B cell (primary cell): Measurements from ENCODE around the gene PDZK1. TPM values are rescaled to one million over a fixed set of nuclear protein-coding genes. Genes with fewer than 3 reads are reported as not detected.

Source experiments
- ATAC-seq: fragments of 200-7000 bp; cut with Tn5 transposase; one replicate; pipeline ENCODE4 v1.10.0; 2021; ENCODE audit warnings: low read depth, mild to moderate bottlenecking, moderate number of reproducible peaks, moderate library complexity
- CTCF ChIA-PET: fragments of 350-600 bp; sonication (Branson Sonifier 250); formaldehyde crosslinking; loops from one replicate; lab custom pipeline; 2021; ENCODE audit warnings: antibody characterized with exemption, inconsistent platforms; lab: Charles Lee
- POLR2A ChIA-PET: fragments of 350-600 bp; sonication (Branson Sonifier 250); formaldehyde crosslinking; loops from one replicate; lab custom pipeline; 2021; ENCODE audit warnings: antibody characterized with exemption; lab: Charles Lee
- DNase-seq: peaks from one replicate; pipeline ENCODE4 v3.0.0; 2013
- H2AFZ ChIP-seq: 2 replicates; pipeline ENCODE4 v1.6.1; 2012; ENCODE audit warnings: mild to moderate bottlenecking, low read depth, low read length; ENCODE audit not compliant: insufficient read depth, poor library complexity, severe bottlenecking
- H3K27ac ChIP-seq, 2 donors: 1 replicate in 1 of 2; 2 replicates in 1 of 2; pipeline ENCODE4 v1.5.1; 2012 to 2013; ENCODE audit warnings: low read length in 2 of 2, mild to moderate bottlenecking in 2 of 2, moderate library complexity in 1 of 2
- H3K27me3 ChIP-seq, 4 experiments: fragments of 200-600 bp in 1 of 4; sonication (generic) in 1 of 4; replicated peaks in 1 of 4; 1 replicate in 2 of 4; 2 replicates in 2 of 4; pipeline versions ENCODE4 v1.6.1 to v1.7.0; 2013 to 2016; ENCODE audit warnings: low read length in 3 of 4, mild to moderate bottlenecking in 2 of 4, mixed read lengths in 1 of 4, moderate library complexity in 1 of 4; ENCODE audit not compliant: insufficient read depth in 4 of 4, control insufficient read depth in 3 of 4; ENCODE audit errors: control extremely low read depth in 1 of 4
- H3K36me3 ChIP-seq, 2 experiments: replicated peaks in 1 of 2; 1 replicate in 1 of 2; 2 replicates in 1 of 2; pipeline versions ENCODE4 v1.6.1 to v1.7.1; 2013; ENCODE audit warnings: low read length in 1 of 2; ENCODE audit not compliant: insufficient read depth in 2 of 2, control insufficient read depth in 1 of 2; ENCODE audit errors: control extremely low read depth in 1 of 2, extremely low read depth in 1 of 2
- H3K4me1 ChIP-seq, 2 donors: fragments of 200-600 bp in 1 of 2; sonication (generic) in 1 of 2; 1 replicate in 1 of 2; 2 replicates in 1 of 2; pipeline versions ENCODE4 v1.5.1 to v1.6.1; 2013 to 2017; ENCODE audit warnings: low read length in 2 of 2; ENCODE audit not compliant: control insufficient read depth in 2 of 2, insufficient read depth in 2 of 2
- H3K4me2 ChIP-seq: replicated peaks from 2 replicates; pipeline ENCODE3; 2012; ENCODE audit warnings: mild to moderate bottlenecking, low read depth, low read length; ENCODE audit not compliant: poor library complexity, severe bottlenecking
- H3K4me3 ChIP-seq, 5 experiments: fragments of 200-600 bp in 1 of 5; sonication (generic) in 1 of 5; 1 replicate in 3 of 5; 2 replicates in 2 of 5; pipeline versions ENCODE4 v1.5.1 to v1.7.0; 2011 to 2016; ENCODE audit warnings: low read length in 4 of 5, mild to moderate bottlenecking in 4 of 5, low read depth in 2 of 5, control low read depth in 1 of 5, moderate library complexity in 1 of 5; ENCODE audit not compliant: insufficient read depth in 1 of 5; ENCODE audit errors: control extremely low read depth in 1 of 5, extremely low read depth in 1 of 5
- H3K79me2 ChIP-seq: fragments of 200-600 bp; sonication (generic); one replicate; pipeline ENCODE4 v1.6.0; 2016; ENCODE audit warnings: low read length; ENCODE audit not compliant: control insufficient read depth, insufficient read depth
- H3K9ac ChIP-seq: fragments of 200-600 bp; sonication (generic); 2 replicates; pipeline ENCODE4 v1.6.1; 2017; ENCODE audit warnings: mild to moderate bottlenecking, low read length, moderate library complexity
- H3K9me3 ChIP-seq, 3 donors: one replicate each; pipeline versions ENCODE4 v1.6.1 to v1.7.1; 2013; ENCODE audit warnings: low read length in 2 of 3; ENCODE audit not compliant: control insufficient read depth in 2 of 3, insufficient read depth in 1 of 3; ENCODE audit errors: control extremely low read depth in 1 of 3
- H4K20me1 ChIP-seq: 2 replicates; pipeline ENCODE4 v1.6.0; 2012; ENCODE audit warnings: mild to moderate bottlenecking, low read length; ENCODE audit not compliant: insufficient read depth, control insufficient read depth, poor library complexity, severe bottlenecking
- H3K27ac Mint-ChIP-seq: one replicate; pipeline ENCODE4 v1.8.0; 2021; ENCODE audit warnings: mixed read lengths
- H3K27me3 Mint-ChIP-seq: one replicate; pipeline ENCODE4 v1.8.0; 2021; ENCODE audit warnings: mixed read lengths
- H3K4me1 Mint-ChIP-seq: one replicate; pipeline ENCODE4 v1.8.0; 2021; ENCODE audit warnings: mixed read lengths
- H3K4me3 Mint-ChIP-seq: one replicate; pipeline ENCODE4 v1.8.0; 2021; ENCODE audit warnings: mixed read lengths
- H3K9me3 Mint-ChIP-seq: one replicate; pipeline ENCODE4 v1.8.0; 2022; ENCODE audit warnings: mixed read lengths; ENCODE audit not compliant: insufficient read depth
- EZH2 ChIP-seq: IDR thresholded peaks from 2 replicates; pipeline ENCODE4 v1.6.1; 2012; ENCODE audit warnings: borderline replicate concordance, low read depth, mild to moderate bottlenecking, moderate library complexity, low read length; ENCODE audit not compliant: insufficient read depth, poor library complexity, severe bottlenecking
- WGBS: methylation state at CpG from one replicate; pipeline ENCODE4 v1.1.5; 2013; ENCODE audit warnings: missing lambda C conversion rate; ENCODE audit not compliant: insufficient coverage; 5-methylcytosine and 5-hydroxymethylcytosine counted together
- intact Hi-C: fragments of 100-400 bp; cut with micrococcal nuclease; formaldehyde crosslinking; loops from one replicate; pipeline ENCODE4 v1.10.0; 2022
- polyA plus RNA-seq: library from polyadenylated mRNA; depleted of rRNA; stranded (reverse); fragments of >200 nt; gene quantifications from 2 replicates; pipeline ENCODE4 v1.2.3, GENCODE V29; 2012
- total RNA-seq, 2 donors: library from RNA; stranded (reverse); fragments of 120-200 nt in 1 of 2; gene quantifications; 1 replicate in 1 of 2; 2 replicates in 1 of 2; pipeline versions ENCODE4 v1.2.3 to v1.2.4, GENCODE V29; 2013 to 2022
- TF ChIP-seq, protein P1 (sequence below): fragments of 200-600 bp; IDR thresholded peaks from one replicate; pipeline ENCODE4 v1.8.0; 2022; ENCODE audit warnings: antibody characterized with exemption, mild to moderate bottlenecking

The PDZK1 gene
- total and polyA plus RNA-seq, 2 donors (not counting 1 experiment from before 2014, with no cell fraction given) = 0.34 TPM; not detected in 1

DNA sequence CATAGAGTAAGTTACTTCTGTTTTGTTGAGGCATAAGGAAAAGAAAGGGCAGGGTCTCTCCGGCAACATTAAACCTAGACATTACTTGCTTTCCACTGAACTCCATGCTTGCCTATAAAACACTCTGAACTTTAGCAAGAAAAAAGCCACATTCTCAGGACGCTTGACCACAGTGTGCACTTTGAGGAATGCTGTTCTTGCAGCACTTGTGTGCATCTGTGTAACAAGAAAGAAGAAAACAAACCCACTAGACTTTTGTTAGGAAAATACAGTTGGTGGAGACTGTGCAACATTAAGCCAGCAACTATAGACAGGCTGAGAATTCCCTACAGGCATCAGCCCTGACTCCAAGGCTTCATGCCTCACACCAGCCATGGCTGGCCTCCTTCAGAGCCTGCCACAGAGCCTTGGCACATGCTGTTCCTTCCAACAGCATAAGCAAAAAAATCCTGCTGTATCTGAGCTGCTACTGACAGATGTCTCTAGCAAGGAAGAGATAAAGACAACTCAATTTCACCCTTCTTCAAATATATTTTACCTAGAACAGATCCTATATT lies 5.8 kb downstream of the PDZK1 start:
- H3K4me3 Mint-ChIP-seq = no peak overlapping the region
- no peaks in the 10 kb centered on the region for H3K9me3 Mint-ChIP-seq
- Histone ChIP-seq H3K9me3 (no peaks in the 10 kb centered on the region), H2AFZ (no peak overlapping the region), H3K4me1 (no peaks in the 10 kb centered on the region), H3K27me3 (no peaks in the 10 kb centered on the region), H3K79me2 (no peaks in the 10 kb centered on the region), H4K20me1 (no peaks in the 10 kb centered on the region), H3K4me2 (no peak overlapping the region), H3K27ac (no peak overlapping the region), H3K36me3 (no peaks in the 10 kb centered on the region), H3K9ac (no peak overlapping the region), H3K4me3 (no peak overlapping the region)
- ChIA-PET POLR2A (no interaction called here), CTCF (no interaction called here)
- intact Hi-C loops = no loop called here
- peaks cover 4% of the 10 kb centered on the region for H3K27me3 Mint-ChIP-seq
- no peak for DNase-seq
- H3K4me1 Mint-ChIP-seq = no peaks in the 10 kb centered on the region
- WGBS = 100% methylated on average over 1 of the region's 2 CpGs
- TF ChIP-seq, protein P1, sequence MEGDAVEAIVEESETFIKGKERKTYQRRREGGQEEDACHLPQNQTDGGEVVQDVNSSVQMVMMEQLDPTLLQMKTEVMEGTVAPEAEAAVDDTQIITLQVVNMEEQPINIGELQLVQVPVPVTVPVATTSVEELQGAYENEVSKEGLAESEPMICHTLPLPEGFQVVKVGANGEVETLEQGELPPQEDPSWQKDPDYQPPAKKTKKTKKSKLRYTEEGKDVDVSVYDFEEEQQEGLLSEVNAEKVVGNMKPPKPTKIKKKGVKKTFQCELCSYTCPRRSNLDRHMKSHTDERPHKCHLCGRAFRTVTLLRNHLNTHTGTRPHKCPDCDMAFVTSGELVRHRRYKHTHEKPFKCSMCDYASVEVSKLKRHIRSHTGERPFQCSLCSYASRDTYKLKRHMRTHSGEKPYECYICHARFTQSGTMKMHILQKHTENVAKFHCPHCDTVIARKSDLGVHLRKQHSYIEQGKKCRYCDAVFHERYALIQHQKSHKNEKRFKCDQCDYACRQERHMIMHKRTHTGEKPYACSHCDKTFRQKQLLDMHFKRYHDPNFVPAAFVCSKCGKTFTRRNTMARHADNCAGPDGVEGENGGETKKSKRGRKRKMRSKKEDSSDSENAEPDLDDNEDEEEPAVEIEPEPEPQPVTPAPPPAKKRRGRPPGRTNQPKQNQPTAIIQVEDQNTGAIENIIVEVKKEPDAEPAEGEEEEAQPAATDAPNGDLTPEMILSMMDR = no peak
- TF ChIP-seq EZH2 = no peak
- no peak for ATAC-seq
- no peak overlapping the region for H3K27ac Mint-ChIP-seq

DNA sequence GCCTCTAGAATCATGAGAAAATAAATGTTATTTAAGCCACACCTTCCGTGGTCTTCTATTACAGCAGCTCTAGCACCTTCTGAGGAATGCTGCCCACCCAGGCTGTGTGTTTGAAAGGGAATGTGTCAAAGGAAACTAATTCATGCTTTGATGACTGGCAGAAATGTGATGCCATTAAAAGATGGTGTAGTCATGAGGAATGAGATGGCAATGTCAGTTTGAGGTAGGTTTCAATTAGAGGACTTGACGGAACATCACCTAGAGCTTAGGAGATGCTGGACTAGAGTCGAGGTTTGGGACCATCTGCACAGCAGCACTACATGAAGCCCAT lies 10.6 kb downstream of the PDZK1 start:
- Mint-ChIP-seq H3K4me1 (peaks cover 2% of the 10 kb centered on the region), H3K27me3 (peaks cover 3% of the 10 kb centered on the region), H3K4me3 (no peak overlapping the region), H3K9me3 (no peaks in the 10 kb centered on the region), H3K27ac (no peak overlapping the region)
- ChIA-PET CTCF (no interaction called here), POLR2A (no interaction called here)
- Histone ChIP-seq H3K9ac (no peak overlapping the region), H3K4me1 (no peaks in the 10 kb centered on the region), H3K36me3 (no peaks in the 10 kb centered on the region), H3K27ac (no peak overlapping the region), H3K27me3 (no peaks in the 10 kb centered on the region), H3K9me3 (no peaks in the 10 kb centered on the region), H3K4me3 (no peak overlapping the region), H3K4me2 (no peak overlapping the region), H2AFZ (no peak overlapping the region), H3K79me2 (no peaks in the 10 kb centered on the region), H4K20me1 (no peaks in the 10 kb centered on the region)
- TF ChIP-seq EZH2 = no peak
- TF ChIP-seq, protein P1 = no peak
- 100% methylated on average over 1 of the region's 3 CpGs for WGBS
- ATAC-seq (no peak), DNase-seq (no peak)
- intact Hi-C loops = no loop called here
